HG02678 (cell line): ENCODE data around the gene NEURL1.

ENCODE experiments used
- ATAC-seq: cut with Tn5 transposase; IDR thresholded peaks from one replicate; pipeline ENCODE4 v1.9.1; 2021; ENCODE audit warnings: mild to moderate bottlenecking, moderate library complexity; ENCODE audit not compliant: unreplicated experiment

The NEURL1 gene

DNA sequence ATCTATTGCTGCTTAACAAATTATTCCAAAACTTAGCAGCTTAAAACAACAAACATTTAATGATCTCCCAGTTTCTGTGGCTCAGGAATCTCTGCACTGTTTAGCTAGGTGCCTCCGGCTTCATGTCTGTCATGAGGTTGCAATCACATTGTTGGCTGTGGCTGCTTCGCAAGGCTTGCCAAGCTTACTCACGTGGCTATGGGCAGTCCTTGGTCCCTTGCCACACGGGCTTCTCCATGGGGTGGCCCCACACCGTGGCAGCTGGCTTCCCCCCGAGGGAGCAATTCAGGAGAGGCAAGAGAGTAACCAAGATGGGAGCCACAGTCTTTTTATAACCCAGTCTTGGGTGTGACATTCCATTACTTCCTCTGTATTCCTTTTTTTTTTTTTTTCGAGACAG lies 67.4 kb downstream of the NEURL1 start:
- ATAC-seq: no peak

DNA sequence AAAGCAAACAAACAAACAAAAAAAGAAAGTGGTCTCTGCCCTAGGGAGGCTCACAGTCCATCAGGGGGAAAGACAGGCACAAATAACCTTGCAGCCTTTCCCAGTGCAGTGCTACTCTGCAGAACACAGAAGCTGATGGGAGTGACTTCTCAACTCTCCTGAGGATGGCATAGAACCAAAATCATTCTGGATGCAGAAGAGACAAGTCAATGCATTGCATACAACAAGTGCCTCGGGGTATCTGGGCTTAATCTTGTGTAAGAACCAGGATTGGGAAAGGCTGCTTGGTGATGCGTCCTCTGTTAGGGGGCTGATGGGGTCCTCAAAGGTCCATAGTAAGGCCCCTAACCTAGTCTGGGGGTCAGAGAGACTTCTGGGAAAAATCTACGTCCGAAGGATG lies 68.9 kb downstream of the NEURL1 start:
- no peak for ATAC-seq

DNA sequence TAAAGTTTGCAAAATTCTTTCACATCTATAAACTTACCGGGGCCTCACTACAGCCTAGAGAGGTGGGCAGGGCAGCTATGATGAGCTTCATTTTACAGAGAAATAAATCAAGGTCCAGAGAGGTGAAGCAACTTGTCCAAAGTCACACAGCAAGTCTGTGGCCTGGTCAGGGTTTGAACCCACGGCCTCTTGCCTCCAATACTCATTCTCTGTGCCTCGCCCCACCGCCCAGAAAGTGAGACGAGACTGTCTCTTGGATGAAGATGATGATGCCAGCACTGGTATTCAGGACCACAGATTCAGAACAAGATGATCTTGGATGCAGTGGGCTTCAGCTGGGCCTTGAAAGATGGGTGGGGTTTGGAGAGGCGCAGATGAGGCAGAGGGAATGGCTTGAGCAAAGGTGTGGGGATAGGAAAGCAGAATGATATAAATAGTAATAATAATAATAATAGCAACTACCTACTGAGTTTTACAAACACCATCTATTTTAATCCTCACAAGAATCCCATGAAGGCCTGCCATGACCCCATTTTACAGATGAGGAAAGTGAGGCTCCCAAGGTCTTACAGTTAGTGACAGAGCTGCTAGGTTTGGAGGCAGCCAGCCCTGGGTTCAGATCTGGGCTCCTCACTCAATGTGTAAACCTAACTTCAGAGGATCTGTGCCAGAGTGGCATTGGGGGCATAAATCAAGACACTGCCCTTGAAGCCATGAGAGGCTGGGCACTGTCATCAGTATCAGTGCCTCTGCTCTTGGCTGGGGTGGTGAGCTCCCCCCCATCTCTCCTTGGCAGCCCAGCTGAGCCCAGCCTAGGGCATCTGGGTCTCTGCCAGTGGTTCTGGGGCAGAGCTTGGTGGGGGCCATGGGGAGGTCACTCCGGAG lies 70.0 kb downstream of the NEURL1 start:
- no peak for ATAC-seq

DNA sequence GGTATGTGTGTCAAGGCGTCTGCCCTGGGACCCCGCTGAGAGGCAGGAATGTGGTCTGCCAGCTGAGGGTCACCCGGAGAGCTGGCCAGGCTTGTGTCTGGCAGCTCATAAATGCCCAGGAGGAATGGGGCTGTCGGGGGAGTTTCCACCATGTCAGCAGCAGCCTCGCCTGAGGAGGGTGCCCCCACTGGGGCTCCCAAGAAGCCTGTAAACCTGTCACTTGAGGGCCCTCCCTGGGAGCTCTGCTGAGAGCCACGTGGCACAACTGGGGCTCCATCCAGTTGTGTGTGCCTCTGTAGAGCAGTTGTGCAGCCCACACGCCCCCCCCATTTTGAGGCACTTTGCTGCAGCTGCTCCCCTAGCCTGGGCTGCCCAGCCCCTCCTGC lies 70.6 kb downstream of the NEURL1 start:
- ATAC-seq: no peak

DNA sequence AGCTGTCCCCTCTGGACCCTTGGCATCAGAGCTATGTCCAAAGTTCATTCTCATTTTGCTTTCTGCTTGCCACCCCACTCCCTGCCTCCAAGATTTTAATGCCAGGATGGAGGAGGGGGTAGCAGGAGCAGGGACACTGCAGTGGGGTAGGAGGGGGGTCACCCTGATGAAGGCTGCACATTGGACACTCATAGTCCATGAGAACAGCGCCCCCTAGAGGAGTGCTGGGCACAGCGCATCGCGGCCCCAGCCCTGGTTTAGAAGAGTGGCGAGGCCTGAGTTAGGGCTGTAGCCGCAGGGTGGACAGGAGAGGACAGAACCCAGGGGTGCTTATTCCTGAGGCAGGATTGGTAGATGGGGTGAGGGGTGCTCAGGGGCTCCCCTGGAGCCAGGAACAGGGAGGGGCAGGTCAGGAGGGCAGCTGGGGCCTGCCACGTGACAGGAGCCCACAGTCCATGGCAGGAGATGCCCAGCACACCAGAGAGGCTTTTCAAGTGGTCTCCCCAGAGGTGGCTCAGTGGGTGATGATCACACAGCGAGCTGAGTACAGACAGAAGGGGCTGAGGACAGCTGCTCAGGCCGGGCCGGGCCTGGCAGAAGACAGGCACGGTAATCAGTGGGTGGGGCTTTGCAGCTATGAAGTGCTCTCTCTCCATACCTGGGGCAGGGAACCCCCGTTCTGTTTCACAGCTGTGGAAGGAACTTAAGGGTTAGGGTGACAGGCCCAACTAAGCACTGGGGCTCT lies 71.4 kb downstream of the NEURL1 start:
- no peak for ATAC-seq

DNA sequence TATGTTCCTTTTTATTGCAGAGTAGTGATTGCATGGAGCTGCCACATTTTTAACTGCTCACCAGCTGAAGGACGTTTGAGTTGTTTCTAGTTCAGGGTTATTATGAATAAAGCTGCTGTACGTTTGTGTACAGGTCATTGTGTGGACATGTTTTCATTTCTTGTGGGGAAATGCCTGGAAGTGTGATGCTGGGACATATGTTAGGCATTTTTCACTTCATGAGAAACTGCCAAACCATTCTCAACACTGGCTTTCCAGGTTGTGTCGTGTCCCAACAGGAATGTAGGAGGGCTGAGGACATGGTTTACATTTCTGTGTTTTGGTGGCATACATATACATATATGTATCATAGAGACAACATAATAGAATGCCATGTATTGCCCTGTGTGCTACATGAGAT lies 73.0 kb downstream of the NEURL1 start:
- no peak for ATAC-seq

DNA sequence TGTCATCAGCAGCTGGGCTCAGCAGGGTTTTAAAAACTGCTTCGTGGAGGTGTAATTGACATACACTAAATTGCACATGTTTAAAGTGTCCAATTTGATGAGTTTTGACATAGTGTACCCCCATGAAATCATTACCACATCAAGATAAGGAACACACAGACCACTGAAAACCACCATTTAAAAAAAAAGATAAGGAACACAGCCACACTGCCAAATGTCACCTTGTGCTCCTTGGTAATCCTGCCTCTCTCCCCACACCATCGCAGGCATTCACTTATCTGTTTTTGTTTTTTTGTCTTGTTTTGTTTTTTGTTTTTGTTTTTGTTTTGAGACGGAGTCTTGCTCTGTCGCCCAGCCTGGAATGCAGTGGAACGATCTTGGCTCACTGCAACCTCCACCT lies 75.0 kb downstream of the NEURL1 start:
- ATAC-seq: no peak

DNA sequence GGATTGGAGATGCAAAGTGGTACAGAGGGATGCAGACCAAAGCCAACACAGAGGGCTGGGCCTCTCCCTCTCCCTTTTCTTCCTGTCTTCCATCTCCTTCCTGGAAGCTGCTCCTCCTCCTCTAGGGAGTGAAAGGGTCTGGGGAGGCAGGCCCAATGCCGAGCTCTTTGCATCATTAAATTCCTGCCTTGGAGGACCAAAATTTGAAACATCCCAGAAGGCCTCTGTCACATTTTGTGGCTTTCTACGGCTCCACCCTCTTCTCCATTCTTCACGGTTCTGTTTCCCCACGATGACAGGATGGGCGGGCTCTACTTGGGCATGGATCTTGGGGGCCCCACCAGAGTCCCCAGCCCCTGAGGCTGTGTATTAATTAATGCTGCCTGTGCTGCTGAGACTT lies 76.4 kb downstream of the NEURL1 start:
- ATAC-seq: no peak

DNA sequence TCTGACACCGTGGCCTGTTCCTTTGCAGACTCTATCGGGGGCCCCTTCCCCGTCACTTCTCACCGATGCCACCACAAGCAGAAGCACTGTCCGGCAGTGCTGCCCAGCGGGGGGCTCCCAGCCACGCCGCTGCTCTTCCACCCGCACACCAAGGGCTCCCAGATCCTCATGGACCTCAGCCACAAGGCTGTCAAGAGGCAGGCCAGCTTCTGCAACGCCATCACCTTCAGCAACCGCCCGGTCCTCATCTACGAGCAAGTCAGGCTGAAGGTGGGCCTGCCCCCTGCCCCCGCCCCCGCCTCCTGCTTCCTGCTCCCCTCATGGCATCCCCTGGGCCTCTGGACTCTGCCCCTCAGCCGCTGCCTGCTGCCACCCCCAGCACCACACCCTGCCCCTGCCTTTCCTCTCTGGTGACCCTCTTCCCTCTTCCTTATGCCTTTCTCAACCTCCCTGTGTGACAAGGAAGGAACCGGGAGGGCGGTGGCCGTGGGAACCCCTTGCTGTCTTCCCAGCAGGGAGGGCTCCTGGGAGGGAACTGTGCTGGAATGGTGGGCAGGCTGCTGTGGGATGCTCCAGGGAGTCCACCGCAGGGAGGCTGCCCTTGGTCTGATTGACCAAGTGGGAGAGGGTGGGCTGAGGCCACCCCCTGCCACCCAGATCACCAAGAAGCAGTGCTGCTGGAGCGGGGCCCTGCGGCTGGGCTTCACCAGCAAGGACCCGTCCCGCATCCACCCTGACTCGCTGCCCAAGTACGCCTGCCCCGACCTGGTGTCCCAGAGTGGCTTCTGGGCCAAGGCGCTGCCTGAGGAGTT lies 77.5 kb downstream of the NEURL1 start:
- no peak for ATAC-seq

DNA sequence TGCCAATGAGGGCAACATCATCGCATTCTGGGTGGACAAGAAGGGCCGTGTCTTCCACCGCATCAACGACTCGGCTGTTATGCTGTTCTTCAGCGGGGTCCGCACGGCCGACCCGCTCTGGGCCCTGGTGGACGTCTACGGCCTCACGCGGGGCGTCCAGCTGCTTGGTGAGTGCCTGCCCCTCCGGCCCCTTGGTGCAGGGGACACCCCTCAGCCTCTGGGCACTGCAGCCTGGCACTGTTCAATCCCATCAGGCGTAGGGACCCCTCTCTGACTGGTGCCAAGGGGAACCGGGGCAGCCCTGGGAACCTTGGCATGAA lies 78.1 kb downstream of the NEURL1 start:
- no peak for ATAC-seq

DNA sequence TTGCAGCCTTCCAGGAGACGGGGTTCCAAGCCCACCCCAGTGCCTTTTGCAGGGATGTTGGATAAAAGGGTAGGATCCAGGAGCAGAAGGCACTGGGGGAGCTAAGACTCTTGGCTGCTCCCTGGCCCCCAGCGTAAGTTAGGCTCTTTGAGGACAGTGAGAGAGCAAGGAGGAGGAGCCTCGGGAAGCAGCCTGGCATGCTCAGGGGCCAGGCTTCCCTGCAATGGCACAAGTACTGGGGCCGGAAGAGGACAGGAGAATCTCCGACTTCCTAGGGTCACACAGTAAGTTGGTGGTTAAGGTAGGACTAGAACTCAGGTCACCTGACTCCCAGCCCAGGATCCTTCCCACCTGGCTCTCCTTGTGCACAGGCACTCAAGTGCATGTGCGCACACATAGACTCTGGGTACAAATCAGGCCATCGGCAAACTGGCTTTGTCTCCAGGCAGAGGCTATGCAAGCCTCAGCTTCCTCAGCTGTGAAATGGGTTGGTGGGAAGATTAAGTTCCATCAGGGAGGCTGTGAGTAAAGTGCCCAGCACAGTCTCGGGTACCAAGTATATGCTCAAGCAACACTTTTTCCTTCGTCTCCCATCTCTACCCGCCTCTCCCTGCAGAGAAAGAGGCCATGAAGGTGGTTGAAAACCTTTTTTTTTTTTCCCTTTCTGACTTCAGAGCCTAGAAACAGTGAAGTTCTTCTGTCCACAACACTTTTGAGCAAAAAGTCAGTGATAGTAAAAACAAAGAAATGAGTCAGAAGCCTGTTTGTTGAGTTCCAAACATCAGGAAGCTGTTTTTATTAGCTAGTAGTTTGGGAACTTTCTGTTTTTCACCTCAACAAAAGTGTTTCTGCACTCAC lies 79.1 kb downstream of the NEURL1 start:
- ATAC-seq: no peak

DNA sequence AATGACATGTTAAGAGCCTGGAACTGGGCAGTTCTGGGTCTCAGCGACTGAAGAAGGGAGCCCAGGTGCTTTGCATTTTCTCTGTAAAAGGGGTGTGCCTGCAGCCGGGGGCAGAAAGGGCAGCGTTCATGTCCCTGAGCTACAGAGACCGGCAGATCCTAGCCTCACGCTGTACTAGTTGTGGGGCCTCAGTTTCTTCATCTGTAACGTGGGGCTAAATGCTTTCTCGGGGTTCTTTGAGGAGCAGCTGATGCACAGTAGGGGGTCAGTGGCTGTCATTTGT lies 79.6 kb downstream of the NEURL1 start:
- ATAC-seq: no peak

DNA sequence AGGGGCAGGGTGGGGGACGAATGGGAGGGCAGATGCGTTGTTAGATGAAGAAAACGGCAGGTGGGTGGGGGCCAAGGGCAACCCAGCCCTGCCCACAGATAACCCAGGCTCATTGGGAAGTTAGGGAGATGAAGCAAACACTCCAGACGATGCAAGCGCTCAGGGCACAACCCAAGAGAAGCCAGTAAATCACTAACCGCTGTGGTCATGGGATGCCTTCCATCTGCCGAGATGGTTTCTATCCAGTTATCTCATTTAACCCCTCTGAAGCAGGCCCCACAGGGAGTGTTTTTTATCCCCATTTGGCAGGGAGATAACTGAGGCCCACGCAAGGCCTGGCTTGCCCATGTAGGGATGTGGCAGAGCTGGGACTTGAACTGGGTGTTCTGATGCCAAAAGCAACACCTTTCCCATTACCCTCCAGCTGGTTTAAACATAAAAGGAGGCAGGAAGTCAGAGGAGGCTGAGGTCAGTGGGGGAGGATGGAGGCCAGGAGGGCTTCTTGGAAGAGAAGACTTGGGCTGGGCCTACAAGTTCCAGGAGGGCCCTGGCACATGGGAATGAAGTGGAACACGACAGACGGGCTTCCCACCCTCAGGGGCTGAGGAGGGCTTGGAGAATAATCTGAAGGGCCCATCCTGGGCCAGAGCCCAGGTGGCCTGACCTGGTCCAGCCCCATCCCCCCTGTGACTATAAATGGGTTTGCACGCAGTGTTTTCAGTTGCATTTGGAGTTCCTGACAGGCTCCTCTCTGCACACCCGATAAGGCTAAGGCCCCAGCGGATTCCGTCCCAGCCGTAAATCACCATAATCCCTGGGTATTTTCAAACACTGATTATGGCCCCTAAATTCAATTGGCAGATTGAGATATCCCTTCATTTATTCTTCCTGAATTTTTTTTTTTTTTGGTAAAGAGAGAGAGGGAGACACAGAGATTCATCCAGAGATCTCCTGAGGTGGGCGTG lies 80.9 kb downstream of the NEURL1 start:
- ATAC-seq: no peak

DNA sequence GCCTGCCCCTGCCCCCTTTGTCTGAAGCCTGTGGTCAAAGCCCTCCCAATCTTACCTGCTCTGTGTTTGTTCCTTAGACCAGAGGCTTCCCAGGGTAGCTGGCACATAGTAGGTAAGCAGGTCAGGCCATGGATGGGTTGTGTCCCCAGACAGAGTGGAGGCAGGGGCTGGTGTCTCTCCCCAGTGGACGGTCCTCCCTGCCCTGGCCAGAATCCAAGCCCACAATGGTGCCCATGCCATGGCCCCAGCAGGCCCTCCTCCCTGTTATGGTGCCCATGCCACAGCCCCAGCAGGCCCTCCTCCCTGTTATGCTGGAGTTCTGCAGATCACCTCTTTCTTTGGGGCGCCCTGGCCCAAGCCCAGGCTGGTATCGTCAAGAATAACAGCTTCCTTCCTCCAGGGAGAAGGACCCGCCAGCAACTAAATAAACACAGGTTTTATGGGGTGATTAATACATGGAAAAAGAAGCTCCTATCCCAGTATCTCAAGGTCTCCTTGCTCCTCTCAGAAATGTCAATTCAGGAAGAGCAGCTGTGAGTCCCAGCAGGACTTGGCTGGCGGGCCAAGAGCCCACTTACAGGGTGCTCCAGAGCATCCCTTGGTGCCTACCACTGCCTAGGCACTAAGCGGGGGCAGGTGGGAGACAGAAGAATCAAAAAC lies 82.0 kb downstream of the NEURL1 start:
- ATAC-seq: no peak

DNA sequence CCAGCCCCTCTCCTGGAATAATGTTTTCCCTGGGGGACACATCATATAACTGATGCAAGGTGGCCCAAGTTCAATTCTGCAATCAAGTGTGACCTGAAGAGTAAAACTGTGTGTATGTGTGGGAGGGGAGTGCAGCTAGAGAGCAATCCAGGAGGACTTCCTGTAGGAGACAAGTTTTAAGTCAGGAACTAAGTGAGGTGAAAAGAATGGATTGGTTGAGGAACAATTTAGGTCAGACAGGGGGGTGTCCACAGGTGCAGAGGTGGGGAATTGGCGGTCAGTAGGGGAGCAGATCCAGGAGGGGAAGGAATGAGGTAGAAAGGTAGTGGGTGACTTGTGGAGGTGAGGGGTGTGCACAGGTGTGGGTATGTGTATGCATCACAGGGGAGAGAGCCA lies 82.6 kb downstream of the NEURL1 start:
- ATAC-seq: no peak

DNA sequence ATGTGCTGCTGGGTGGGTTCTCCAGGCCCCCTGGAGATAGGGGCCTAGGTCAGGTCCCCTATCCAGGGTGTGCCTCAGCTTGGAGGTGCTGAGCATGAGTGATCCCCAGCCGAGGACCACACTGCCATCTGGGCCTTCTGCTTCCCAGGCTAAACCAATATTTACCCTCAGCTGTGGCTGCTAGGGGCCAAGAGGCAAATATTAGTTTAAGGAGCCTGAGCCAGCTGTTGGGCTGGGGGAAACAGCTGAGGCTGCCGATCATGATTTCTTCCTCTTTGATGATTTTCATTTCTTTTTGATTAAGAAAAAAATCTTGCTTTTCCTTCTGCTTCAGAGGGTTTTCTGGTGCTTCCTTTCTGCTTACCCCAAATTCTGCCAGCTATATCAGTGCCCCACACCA lies 83.4 kb downstream of the NEURL1 start:
- no peak for ATAC-seq

DNA sequence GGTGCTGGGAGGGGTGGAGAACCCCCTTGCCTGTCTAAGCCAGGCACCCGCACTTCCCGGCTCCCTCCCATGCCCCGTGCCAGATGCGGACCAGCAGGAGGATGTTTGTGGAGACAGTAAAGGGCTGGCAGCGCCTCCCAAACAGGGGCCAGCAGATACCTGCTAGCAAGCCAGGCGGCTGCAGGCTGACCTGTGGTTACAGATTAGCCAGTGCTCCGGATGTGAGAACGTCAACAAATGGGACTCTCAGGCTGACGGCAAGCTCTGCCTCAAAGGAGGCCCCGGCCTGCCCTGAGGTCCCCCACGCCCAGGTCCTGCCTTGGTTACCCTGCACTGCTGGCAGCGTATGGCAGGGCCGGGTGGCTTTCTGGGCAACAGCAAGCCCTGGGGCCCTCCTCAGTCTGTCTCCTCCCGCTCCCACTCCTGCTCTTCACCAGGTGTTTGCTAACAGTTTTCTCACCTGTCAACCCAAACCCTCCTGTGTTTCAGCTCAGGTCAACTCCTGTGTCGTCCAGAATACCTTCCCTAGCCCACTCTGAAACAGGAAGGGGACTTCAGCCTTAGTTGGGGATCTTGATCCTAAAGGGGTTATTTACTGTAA lies 85.4 kb downstream of the NEURL1 start:
- peak; percentile 93 for ATAC-seq

DNA sequence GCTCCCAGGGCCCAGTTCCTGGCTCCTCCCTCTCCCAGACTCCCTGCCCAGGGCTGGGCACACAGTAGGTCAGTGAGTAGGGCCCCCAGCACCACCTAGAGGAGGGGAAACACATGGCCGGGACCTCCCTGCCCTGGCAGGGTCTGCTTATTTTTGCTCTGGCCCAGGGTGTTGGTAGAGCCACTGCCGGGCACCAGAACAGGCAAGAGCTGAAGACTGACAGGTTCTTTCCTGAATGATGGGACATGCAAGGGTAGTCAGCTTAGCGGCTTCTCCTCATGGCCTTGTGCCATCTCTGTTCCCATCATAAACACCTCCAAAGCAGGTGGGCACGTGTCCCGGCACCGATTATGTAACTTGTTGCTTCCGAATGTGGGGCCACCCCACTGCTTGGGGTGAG lies 86.5 kb downstream of the NEURL1 start:
- no peak for ATAC-seq

DNA sequence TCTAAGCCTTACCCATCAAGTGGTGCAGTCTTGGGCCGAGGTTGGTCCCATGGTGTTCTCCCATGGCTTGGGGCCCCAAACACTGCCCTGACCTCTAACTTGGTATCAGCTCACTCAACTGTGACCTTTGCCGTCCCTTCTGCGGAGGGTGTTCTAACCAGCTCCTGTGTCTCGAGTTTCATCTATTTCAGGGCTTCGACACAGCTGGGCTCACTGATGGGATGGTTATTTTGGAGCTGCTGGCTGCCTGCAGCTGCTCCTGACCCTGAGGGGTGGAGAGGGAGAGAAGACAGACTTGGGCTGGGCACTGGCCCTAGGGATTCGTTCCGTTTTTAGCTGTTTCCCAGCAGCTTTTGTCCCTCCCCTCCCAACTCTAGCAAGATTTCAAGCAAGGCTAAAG lies 86.9 kb downstream of the NEURL1 start:
- no peak for ATAC-seq
